HuH-7.5 (cell line): Measurements from ENCODE around the gene FLYWCH1.

Experiments used
- DNase-seq: peaks from one replicate; pipeline ENCODE4 v3.0.0; 2011; ENCODE audit warnings: low spot score

FLYWCH1 gene

DNA sequence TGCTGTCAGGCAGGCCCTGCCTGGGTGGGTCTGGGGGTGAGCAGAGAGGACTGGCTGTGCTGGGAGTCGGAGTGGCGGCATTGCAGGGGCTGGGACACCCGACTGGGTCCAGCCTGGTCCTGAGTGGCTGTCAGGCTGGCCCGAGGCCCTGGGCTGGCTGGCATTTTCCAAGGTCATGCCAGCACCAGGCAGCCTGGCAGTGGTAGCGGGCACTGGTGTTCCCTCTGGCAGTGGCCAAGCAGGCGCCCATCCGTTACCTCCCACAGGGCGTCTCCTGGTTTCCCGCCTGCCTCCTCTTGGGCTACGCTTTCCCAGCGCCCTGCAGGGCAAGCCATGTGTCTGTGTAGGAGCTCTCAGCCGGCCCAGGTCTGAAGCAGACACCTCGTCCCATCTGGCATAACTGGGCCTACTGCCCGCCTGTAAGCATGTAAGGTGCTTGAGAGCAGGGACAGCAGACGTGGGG is 74.2 kb downstream of the FLYWCH1 start:
- DNase-seq = no peak

DNA sequence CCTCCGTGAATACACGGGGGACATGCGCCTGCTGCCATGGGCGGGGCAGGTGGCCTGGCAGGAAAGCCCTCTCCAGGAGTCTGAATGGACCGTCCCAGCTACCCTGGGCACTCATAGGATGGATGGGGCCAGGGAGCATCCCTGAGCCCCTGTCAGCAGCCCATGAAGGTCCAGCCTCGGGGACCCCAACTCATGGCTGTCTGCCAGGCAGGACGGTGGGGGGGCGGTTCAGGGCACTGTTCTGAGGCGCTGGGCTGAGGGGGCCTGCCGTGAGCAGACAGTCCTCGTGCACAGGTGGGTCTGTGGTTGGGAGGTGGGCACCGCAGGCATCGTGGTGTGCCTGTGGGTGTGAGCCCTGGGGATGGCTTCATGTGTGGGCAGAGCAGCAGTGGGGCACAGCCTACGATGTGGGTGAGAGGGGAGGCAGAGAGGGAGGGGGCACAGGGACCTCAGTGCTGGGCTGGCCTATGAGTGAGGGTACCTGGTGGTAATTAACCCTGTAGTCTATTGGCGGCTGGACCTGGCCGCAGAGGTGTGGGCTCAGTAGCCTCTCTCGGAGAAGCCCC is 75.0 kb downstream of the FLYWCH1 start:
- no peak for DNase-seq

DNA sequence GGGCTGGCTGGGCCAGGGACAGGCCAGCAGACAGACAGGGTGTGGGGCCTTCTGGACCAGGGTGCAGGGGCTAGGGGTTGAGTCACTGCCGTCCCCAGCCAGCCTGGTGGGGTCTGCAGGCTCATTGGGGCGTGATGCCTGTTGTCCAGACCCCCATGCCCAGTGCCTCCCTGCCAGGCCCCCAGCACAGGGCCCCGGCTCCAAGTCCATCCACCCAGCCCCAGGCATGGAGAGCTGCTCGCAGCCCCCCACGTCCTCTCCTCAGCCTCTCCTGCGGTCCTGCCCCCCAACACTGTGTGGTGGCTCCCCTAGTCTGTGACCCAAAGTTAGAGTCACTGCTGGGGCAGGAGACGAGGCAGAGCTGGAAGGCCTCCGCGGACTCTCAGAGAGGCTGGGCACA is 75.6 kb downstream of the FLYWCH1 start:
- no peak for DNase-seq

DNA sequence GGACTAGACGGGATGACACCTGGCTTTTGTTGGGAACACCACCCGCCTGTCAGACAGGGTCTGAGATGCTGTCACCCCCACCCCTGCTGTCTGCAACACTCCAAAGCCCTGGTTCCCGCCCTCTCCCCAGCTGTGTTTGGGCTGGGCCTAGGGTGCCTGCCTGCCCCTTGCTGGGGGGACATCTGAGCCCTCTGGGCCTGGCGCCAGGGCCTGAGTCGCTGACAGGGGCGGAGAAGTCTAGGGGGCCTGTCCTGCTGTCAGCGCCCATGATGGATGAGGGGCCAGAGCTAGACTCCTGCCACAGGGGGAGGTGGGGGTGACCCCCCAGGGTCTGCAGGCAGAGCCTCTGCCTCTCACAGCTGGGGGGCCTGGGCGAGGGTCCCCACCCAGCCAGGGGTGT is 76.1 kb downstream of the FLYWCH1 start:
- no peak for DNase-seq

DNA sequence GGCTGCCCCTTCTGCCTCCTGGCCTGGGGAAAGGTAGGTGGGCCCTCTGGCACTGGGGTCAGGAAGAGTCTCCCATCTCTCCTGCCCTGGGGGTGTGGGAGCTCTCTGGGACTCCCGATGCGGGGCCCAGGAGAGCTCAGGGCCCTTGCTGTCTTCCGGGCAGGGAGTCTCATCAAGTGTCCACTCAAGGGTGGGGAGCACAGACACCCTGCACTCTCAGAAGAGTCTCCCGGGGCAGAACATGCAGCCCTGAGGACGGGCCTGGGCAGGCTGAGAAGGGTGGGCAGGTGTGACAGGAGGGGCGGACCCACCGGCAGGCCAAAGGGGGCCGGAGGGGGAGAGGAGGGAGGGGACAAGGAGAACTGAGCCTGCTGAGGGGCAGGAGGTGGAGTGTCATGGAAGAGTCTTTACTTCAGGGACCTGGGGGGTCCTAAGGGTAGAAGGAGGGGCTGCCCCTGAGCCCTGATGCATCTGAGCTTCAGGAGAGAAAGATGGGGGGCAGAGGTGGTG is 76.9 kb downstream of the FLYWCH1 start:
- DNase-seq = no peak

DNA sequence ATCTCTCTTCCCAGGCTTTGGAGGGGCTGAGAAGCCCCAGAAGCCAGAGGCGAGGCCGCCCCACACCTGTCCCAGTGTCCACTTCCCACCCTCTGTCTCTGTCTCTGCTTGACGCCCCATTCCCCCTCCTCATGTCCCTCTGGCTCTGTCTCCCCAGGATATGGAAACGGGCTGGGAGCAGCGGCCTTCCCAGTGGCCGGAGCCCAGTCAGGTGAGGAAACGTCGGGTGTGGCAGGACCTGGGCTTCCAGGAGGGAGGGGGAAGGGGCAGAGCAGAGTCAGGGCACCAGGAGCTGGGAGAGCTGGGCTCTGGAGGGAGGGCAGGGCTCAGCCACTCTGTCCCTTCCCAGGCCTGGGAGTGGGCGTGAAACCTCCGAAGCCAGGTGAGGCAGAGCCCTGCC is 79.2 kb downstream of the FLYWCH1 start:
- no peak for DNase-seq

DNA sequence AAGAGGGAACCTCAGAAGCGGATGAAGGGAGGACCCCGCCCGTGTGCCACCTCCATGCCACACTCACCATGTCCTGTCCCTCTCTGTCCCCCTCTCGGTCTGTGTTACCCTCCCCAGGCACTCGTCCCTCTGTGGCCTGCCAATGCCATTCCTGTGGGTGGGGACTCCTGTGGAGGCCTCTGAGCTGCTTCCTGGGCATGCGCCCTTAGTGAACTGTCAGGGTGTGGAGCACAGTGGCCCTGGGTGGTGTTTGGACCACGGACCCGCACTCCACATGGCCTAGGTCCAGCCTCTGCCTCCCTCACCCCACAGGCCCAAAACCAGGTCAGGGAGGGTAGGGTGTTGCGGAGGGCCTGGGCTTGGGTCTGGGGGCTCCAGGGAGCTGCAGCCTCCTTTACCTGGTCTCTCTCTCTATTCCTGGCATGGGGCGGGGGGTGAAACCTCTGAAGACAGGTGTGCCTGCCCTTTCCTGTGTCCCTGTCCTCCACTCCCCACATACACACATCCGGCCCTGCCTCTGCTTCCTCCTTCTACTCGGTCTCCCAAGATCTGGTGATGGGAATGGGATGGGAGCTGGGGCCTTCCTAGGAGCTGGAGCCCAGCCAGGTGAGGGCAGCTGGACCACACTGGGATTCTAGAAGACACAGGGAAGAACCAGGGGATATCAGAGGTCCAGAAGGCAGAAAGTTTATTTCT is 80.0 kb downstream of the FLYWCH1 start:
- no peak for DNase-seq

DNA sequence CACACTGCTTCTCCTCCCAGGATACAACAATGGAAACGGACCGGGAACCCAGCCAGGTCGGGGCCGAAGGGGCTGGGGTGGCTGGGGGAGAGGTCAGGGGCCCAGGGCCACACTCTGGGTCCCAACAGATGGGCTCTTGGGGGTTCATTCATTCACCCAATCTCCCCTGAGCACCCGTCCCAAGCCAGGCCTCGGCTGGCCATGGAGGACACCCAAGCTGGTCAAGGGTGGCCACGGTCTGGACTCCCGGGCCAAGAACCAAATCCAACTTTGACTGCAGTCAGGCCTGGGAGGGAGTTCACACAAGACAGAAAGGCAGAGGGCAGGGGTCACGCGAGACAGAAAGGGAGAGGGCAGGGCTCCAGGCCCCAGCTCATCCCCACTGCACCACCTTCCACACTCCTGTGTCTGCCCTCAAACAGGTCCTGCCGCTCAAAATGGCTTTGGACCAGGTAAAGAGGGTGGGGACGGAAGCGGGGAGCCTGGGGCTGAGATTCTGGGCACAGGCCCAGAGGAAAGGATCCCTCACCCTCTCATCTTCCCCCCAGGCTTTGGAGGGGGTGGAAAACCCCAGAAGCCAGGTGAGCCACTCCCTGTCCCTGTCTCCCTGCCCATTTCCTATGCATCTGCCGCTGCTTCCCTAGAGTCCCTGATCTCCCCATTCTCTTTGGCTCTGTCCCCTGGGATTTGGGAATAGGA is 80.8 kb downstream of the FLYWCH1 start:
- no peak for DNase-seq

DNA sequence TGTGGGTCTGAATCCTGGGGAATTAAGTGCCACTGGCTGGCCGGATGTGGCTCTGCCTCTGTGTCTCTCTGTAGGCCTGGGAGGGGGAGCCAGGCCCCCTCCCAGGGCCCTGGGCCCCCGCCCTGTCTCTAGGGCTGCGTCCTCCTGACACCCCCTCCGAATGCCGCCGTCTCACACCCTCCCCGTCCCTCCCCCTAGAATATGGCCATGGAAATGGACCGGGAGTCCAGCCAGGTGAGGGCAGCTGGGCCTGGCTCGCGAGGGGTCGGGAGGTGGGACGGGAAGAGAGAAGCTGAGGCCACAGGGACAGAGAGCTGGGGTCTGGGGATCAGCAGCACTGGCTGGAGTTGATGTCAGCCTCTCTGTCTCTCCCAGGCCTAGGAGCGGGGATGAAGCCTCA is 84.6 kb downstream of the FLYWCH1 start:
- DNase-seq = no peak

DNA sequence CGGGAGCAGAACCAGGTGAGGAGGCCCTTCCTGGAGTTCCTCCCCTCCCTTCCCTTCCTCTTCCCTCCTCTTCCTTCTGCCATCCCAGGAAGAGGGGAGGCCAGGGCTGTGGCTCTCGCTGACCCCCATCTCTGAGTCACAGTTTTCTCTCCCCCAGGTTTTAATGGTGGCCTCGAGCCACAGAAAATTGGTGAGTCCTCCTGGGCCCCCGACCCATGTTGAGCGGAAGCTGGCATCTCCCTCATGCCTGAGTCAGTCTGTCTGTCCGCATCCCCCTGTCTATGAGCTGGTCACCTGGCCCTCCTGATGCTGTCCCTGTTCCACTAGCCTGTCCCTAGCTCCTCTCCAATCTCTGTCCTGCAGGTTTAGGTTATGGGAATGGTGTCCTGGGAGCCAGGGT is 88.2 kb downstream of the FLYWCH1 start:
- DNase-seq = no peak

DNA sequence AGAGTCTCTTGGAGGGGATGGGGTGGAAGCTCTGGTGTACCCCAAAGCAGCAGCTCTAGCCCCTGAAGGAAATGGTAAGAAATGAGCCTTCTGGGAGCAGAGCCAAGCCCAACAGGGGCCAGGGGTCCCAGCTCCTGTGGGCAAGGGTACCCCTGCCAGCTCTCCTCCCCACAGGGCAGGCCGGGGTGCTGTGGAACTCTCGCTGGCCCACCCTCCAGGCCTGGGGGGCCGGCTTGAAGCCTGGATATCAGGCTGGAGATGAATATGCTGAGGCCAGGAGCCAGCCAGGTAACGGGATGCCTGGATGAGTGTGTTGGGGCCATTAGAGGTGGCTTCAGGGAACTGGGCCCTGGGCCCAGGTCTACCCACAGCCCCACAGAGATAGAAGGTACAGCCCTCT is 88.8 kb downstream of the FLYWCH1 start:
- DNase-seq = no peak
